ACC112 (cell line): ENCODE data around the gene USF3.

Experiments
- H2AFZ ChIP-seq: fragments of 200-600 bp; sonication (generic); one replicate; pipeline ENCODE4 v1.6.0; 2017; ENCODE audit warnings: antibody characterized with exemption, low read length; ENCODE audit not compliant: unreplicated experiment
- H3K27ac ChIP-seq: fragments of 200-600 bp; sonication (generic); 2 replicates; pipeline ENCODE4 v1.5.1; 2014; ENCODE audit warnings: low read depth, mild to moderate bottlenecking, antibody characterized with exemption, low read length, moderate library complexity
- H3K27me3 ChIP-seq: fragments of 200-600 bp; sonication (generic); 2 replicates; pipeline ENCODE4 v1.6.1; 2014; ENCODE audit warnings: mild to moderate bottlenecking, antibody characterized with exemption, low read length, moderate library complexity, mixed read lengths; ENCODE audit not compliant: insufficient read depth
- H3K36me3 ChIP-seq: fragments of 200-600 bp; sonication (generic); 2 replicates; pipeline ENCODE4 v1.6.1; 2016; ENCODE audit warnings: mild to moderate bottlenecking, antibody characterized with exemption, low read length, moderate library complexity, mixed read lengths; ENCODE audit not compliant: insufficient read depth
- H3K4me1 ChIP-seq: fragments of 200-600 bp; sonication (generic); one replicate; pipeline ENCODE4 v1.6.1; 2016; ENCODE audit warnings: low read length, mixed read lengths; ENCODE audit not compliant: insufficient read depth, unreplicated experiment, control insufficient read depth
- H3K4me3 ChIP-seq: fragments of 200-600 bp; sonication (generic); 2 replicates; pipeline ENCODE4 v1.5.1; 2014; ENCODE audit warnings: mild to moderate bottlenecking, low read depth, low read length
- H3K79me2 ChIP-seq: fragments of 200-600 bp; sonication (generic); one replicate; pipeline ENCODE4 v1.6.0; 2016; ENCODE audit warnings: low read length; ENCODE audit not compliant: control insufficient read depth, unreplicated experiment, insufficient read depth

The USF3 gene

DNA sequence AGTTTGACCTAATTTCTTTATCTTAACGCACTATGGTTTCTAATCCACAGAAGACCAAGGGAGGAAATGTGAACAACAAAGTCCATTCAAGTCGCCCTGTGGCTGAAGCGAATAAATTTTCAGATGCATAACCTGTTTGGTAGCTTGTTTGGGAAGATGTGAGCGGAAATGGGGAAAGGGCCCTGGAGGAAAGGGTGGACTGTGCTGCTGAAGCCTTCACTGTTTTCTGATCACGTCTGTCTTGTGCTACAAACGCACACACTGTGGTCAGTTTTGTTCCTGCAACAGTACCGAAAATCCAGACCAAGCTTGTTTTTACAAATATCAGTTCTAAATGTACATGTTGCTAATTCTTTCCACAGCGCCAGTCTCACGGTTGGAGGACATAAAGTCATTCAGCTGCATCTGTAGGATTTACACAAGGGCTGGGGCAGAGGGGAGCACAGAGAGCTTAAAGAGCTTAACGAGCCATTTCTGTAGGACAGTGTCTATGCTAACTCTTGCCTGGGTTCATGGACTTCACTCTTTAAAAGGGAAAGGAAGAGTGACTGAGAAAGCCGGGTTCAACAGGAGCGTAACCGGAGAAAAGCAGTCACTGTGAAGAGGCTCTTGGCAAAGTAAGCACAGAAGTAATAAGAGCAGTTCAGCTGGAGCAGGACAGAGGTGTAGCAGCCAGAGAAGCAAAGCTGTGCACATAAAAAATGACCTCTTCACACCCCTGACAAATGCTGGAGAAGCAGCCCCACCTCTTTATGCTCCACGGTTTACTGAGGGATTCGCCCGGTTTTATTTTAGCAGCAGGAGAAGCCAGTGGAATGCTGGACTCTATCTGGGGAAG lies 66.6 kb downstream of the USF3 start:
- no peak overlapping the region for H3K4me3 ChIP-seq
- H2AFZ ChIP-seq: no peak overlapping the region
- no peaks in the 10 kb centered on the region for H3K79me2 ChIP-seq

DNA sequence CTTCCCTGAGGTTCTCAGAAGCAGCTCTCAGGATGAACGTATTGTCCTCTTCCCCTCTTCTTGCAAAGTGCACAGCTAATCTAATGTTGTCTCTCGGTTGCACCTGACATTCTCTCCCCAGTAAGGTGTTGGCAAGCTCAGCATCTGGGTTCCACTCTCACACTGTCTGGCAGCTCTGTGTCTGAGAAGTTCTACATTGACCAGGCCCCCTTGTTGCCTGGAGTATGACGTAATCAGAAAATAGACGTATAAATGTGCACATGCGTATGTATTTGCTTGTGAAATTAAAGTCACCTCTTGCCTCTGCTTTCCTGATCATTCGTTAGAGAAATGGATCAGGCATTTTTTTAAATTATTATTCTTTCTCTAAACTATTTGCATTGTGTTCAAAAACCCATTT lies 67.7 kb downstream of the USF3 start:
- H3K36me3 ChIP-seq: no peaks in the 10 kb centered on the region
- H2AFZ ChIP-seq: no peak overlapping the region
- peaks cover 9% of the 10 kb centered on the region for H3K4me1 ChIP-seq
- H3K27ac ChIP-seq: no peak overlapping the region
- H3K79me2 ChIP-seq: no peaks in the 10 kb centered on the region
- no peak overlapping the region for H3K4me3 ChIP-seq
- H3K27me3 ChIP-seq: peaks cover 4% of the 10 kb centered on the region; the same call in 1 of the 2 replicates

More for the DNA sequence above, 66.6 kb downstream of the USF3 start:
- H3K27me3 ChIP-seq: peaks cover 4% of the 10 kb centered on the region; the same call in 1 of the 2 replicates
- H3K36me3 ChIP-seq: no peaks in the 10 kb centered on the region
- peaks cover 9% of the 10 kb centered on the region for H3K4me1 ChIP-seq
- H3K27ac ChIP-seq: no peak overlapping the region

DNA sequence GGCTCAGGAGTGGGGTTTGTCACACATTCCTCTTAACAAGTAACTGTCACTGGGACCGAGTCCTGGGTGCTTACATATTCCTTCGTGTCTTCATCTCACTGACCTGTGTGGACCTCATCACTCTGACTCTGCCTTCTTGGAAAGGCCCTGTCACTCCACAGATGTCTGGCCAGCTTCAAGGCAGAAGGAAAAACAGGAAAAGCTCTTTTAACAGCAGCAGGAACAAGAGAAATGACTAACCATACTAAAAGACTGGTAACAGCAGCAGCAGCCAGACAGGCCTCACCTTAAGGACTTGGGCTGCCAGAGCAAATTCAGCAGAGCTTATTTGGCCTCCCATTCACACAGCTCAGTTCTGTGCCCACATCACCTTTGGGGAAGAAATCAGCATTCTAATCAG lies 68.1 kb downstream of the USF3 start:
- Histone ChIP-seq H3K27ac (no peak overlapping the region), H3K4me3 (no peak overlapping the region), H3K36me3 (no peaks in the 10 kb centered on the region), H3K27me3 (peaks cover 4% of the 10 kb centered on the region; the same call in 1 of the 2 replicates), H3K79me2 (no peaks in the 10 kb centered on the region), H3K4me1 (peaks cover 9% of the 10 kb centered on the region), H2AFZ (no peak overlapping the region)

DNA sequence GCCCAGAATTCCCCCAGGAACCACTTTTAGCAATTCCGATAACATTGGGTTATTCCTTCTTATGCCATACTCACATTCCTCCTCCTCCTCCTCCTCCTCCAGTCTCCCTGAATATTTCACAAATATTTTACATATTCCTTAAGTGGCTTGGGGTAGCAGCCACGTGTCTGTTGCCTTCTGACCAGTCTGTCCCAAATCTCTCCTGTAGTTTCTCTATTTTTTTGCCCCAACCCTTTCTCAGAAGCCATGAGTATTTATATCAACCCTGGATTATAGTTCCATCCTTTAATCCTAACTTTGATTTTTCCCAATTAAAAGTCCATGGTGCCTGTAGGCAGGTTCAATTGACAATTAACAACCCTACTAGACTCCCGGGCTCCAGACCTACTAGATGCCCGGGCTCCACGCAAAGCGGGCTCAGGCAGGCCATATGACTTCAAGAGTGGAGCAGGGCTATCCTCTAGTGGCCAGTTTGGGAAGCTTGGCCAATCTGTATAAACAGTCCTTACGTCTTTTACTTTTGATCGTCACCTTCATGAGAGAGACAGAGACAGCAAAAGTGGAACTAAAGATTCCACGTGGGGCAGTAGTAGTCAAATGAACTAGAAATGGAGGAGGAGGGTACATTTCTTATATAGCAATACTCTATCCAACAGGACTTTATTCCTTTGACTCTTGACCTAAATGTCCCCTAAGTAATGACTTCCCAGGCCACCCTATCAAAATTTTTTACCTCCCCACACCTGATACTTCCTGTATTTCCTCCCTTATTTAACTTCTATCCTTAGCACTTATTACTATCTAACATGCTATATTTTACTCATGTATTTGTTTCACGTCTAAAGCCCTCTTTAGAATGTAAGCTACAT lies 69.7 kb downstream of the USF3 start:
- no peaks in the 10 kb centered on the region for H3K79me2 ChIP-seq
- H2AFZ ChIP-seq: peak overlapping the region; percentile 92
- peaks cover 9% of the 10 kb centered on the region for H3K4me1 ChIP-seq
- H3K4me3 ChIP-seq: peak overlapping the region; percentile 53
- H3K36me3 ChIP-seq: no peaks in the 10 kb centered on the region
- H3K27me3 ChIP-seq: peaks cover 4% of the 10 kb centered on the region; the same call in 1 of the 2 replicates
- H3K27ac ChIP-seq: no peak overlapping the region

DNA sequence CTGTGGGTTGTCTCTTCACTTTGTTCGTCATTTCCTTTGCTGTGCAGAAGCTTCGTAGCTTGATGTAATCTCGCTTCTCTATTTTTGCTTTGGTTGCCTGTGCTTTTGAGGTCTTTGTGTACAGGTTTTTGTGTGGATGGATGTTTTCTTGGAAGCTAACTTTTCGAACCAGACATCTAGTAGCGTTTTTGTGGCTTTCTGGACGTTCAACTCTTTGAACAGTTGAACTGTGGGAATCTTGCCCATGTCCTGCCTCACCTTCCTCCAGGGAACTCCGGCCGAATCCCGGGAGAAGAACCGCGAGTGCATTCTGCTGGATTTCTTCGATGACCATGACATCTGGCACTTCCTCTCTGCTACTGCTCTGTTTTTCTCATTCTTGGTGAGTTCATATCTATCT lies 70.6 kb downstream of the USF3 start:
- Histone ChIP-seq H3K79me2 (no peaks in the 10 kb centered on the region), H2AFZ (peak overlapping the region; percentile 92), H3K27me3 (peaks cover 4% of the 10 kb centered on the region; the same call in 1 of the 2 replicates), H3K27ac (no peak overlapping the region), H3K36me3 (no peaks in the 10 kb centered on the region), H3K4me1 (peaks cover 9% of the 10 kb centered on the region), H3K4me3 (peak overlapping the region; percentile 53; the same call in 1 of the 2 replicates)

DNA sequence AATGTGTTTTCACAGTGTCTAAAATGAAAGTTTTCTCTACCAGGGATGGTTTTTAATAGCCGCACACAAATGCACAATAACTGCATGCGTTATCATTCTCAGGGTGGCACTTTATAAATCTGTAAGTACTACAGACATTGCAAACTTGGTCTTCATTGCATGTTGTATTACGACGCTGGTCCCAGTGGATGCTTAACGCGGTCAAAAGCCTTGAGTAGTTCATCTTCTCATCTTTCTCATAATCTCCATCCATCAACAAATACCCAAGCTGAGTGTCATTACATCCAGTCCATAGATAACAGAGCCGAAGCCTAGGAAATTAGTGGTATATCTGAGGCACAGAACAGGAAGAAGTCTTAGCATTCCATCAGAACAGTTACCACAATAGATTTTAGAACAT lies 72.6 kb downstream of the USF3 start:
- no peaks in the 10 kb centered on the region for H3K79me2 ChIP-seq
- peaks cover 9% of the 10 kb centered on the region for H3K4me1 ChIP-seq
- H2AFZ ChIP-seq: no peak overlapping the region
- no peak overlapping the region for H3K4me3 ChIP-seq
- H3K27me3 ChIP-seq: no peaks in the 10 kb centered on the region
- no peaks in the 10 kb centered on the region for H3K36me3 ChIP-seq
- no peak overlapping the region for H3K27ac ChIP-seq

DNA sequence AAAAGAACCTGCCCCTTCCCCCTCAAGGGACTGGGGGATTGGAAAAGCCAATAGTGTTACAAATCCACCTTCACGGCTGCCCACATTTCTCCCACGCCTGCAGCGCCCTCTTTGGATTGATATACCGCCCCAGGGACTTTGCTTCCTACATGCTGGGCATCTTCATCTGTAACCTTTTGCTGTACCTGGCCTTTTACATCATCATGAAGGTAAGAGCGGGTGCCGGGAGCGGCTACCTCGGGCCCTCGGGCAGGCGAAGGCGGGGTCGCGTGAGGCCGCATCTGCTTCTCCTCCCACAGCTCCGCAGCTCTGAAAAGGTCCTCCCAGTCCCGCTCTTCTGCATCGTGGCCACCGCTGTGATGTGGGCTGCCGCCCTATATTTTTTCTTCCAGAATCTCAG lies 73.1 kb downstream of the USF3 start:
- H2AFZ ChIP-seq: no peak overlapping the region
- H3K27ac ChIP-seq: no peak overlapping the region
- no peaks in the 10 kb centered on the region for H3K79me2 ChIP-seq
- H3K36me3 ChIP-seq: no peaks in the 10 kb centered on the region
- H3K4me1 ChIP-seq: peaks cover 9% of the 10 kb centered on the region
- H3K27me3 ChIP-seq: no peaks in the 10 kb centered on the region
- H3K4me3 ChIP-seq: no peak overlapping the region

DNA sequence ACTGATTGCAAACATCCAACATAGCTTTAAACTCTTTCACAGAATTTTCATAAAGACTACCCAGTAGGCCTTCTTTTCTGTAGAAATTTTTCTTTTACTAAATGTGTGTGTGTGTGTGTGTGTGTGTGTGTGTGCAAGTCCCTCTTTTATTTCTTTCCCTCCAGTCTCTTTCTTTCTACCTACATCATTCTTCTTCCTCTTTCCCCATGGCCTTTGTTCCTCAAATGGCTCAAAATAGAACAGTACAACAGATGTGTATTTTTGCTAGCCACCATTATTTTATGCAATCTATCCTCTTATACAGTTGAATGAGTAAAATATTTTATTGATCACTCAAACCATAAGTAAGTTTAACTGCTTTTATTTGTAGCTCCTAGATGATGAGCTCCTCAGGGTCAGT lies 76.4 kb downstream of the USF3 start:
- no peaks in the 10 kb centered on the region; the same call in 1 of the 2 replicates for H3K27me3 ChIP-seq
- H3K4me1 ChIP-seq: no peaks in the 10 kb centered on the region
- no peak overlapping the region for H3K4me3 ChIP-seq
- no peak overlapping the region for H3K27ac ChIP-seq
- no peak overlapping the region for H2AFZ ChIP-seq
- H3K79me2 ChIP-seq: no peaks in the 10 kb centered on the region
- H3K36me3 ChIP-seq: no peaks in the 10 kb centered on the region

DNA sequence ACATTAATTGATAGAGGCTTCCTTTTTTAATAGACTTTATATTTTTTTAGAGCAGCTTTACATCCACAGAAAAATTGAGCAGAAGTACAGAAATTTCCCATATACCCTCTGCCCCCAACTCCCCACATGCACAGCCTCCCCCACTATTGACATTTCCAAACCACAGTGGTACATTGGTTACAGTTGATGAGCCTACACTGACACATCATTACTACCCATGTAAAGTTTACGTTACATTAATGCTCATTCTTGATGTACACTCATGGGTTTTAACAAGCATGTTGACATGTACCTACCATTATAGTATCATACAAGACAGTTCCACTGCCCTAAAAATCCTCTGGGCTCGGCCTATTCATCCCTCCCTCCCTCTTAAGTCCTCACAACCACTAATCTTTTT lies 78.7 kb downstream of the USF3 start:
- Histone ChIP-seq H3K4me1 (no peaks in the 10 kb centered on the region), H3K36me3 (no peaks in the 10 kb centered on the region), H3K27ac (no peak overlapping the region), H2AFZ (no peak overlapping the region), H3K4me3 (no peak overlapping the region), H3K79me2 (no peaks in the 10 kb centered on the region), H3K27me3 (no peaks in the 10 kb centered on the region; the same call in 1 of the 2 replicates)

DNA sequence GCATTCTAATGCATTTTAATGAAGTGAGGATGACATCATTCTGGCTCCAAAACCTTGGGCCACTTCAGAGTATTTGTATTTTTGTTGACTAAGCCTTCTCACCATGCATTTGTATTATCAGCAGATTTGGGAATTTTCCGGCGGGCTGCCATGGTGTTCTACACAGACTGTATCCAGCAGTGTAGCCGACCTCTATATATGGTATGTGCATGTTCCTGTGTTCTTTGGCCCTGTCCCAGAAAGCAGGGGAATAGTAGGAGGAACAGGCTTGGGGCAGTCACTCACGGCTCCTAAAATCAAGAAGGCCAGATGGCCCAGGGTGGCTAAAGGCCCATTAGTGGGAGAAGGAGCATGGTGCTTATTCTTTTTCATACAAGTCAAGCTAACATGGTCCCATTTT lies 80.5 kb downstream of the USF3 start:
- Histone ChIP-seq H2AFZ (no peak overlapping the region), H3K79me2 (no peaks in the 10 kb centered on the region), H3K4me1 (no peaks in the 10 kb centered on the region), H3K27ac (no peak overlapping the region), H3K36me3 (no peaks in the 10 kb centered on the region), H3K4me3 (no peak overlapping the region), H3K27me3 (no peaks in the 10 kb centered on the region; the same call in 1 of the 2 replicates)
